DMS79 (cell line): ENCODE data around the gene UTS2B.

Experiments
- DNase-seq: peaks from one replicate; lab custom pipeline; 2025; lab: John Stamatoyannopoulos, UW

UTS2B gene

GRCh38 chr3:191329654-191330529 is at the start of gene UTS2B:
UTS2B (minus strand) TSS chr3:191330526; CDS start chr3:191282189, 48,337 bp downstream.
- peak; percentile 54 for DNase-seq

- DNase-seq = no peak
Observed at GRCh38 chr3:191380001-191380400, 49.7 kb upstream of the UTS2B start.

DNA sequence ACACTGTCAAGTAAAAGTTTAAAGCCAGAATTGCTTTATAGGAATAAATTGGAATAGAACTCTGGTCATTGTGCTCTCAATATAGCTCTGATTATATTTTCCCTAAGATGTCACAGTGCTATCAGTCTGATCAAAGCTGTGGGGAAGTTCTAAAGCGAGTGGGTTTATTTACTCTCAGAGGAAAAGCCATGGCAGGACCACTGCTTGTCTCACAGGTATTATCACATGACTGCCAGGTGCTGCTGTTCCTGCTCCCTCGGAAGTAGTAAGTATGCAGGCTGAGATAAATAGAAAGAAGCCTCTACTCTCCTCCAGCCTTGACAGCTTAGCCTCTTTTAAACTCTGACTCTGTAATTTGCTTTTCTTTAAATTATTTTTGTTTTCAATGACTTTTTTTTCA is 49.1 kb upstream of the UTS2B start:
- DNase-seq = no peak

DNA sequence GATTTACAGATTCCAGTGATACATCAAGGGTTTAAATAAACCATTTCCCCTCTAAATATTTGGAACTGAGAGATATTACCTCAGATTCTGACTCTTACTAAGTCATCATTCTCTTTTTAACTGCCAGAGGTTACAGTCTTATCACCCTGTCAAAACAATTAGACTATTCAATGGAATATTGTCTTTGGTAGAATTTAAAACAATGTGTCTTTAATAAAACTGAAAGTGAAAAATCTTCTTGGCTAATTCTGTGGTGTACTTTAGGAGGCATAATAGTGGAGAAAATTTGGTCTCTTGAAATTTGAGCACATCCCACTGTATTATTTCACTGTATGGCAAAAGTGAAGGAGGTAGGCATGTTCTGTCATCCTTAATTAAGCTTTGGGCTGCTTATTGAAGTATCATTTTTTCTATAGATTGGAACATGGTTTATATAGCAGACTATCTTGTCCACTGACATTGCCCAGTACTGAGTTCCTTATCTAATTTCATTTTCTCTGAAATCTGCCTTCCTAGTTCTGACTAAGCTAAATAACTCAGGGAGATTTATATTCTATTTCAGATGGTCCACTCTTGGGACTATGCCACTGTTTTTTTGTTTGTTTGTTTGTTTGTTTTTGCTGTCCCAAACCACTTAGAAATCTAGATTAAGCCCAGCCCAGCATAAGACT is 48.0 kb upstream of the UTS2B start:
- DNase-seq = no peak

GRCh38 chr3:191376516-191377141 is 46.3 kb upstream of the UTS2B start:
- DNase-seq = no peak

DNA sequence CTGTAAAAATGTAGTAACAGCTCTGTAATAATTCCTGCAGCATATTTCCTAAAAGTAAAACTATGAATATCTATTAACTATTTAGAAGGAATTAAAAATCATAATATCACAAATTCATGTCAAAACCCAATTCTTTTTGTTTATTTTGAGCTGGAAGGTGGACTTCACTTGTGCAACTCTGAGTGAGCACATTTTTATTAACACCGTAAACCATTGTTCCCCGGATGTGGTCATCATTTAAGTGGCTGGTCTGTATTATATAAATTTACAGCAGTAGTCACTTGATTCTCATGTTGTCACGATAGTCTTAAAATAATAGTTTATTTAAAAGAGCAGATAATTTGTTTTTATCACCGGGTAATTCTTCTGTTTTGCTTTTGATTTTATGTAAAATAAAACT is 43.0 kb upstream of the UTS2B start:
- DNase-seq = no peak

DNA sequence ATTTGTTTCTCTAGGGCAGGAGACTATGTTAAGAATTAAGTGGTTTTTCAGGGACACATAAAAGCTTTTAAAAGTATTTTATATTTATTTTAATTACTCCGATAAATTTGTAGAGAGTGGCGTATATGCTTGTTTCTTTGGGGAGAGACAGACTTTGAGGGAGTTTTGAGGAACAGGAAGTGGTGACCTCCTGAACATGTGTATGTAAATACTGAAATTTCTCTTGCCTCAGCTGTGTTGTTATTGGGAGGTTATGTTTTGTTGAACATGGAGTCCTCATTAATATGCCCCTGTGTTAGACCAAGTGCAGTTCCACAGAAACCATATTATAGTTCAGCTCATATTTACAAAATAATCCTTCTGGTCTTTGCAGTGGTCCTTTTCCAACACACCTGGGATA is 41.8 kb upstream of the UTS2B start:
- DNase-seq = no peak

GRCh38 chr3:191369616-191370010 is 39.3 kb upstream of the UTS2B start:
- DNase-seq = no peak

- DNase-seq = no peak
Observed at GRCh38 chr3:191368755-191369615, 38.7 kb upstream of the UTS2B start.

DNA sequence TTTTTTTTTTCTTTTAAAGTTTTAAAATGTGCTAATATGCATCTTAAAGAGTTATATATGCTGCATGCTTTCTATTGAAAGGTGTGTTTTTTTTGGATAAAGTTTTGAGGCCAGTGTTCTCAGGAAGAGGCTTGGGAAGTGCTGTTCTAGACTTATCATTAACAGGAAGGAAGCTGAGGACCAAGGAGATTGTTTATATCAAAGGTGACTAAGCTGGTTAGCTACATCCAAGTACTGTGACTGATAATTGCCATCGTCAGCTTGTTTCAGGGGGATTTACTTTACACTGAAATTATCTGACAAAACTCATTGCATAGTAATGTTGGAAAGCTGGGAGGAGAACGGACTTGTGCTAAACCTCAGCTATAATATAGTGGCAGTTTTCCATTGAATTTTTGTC is 36.3 kb upstream of the UTS2B start:
- DNase-seq = no peak

- no peak for DNase-seq
Observed at GRCh38 chr3:191363221-191363620, 32.9 kb upstream of the UTS2B start.

DNA sequence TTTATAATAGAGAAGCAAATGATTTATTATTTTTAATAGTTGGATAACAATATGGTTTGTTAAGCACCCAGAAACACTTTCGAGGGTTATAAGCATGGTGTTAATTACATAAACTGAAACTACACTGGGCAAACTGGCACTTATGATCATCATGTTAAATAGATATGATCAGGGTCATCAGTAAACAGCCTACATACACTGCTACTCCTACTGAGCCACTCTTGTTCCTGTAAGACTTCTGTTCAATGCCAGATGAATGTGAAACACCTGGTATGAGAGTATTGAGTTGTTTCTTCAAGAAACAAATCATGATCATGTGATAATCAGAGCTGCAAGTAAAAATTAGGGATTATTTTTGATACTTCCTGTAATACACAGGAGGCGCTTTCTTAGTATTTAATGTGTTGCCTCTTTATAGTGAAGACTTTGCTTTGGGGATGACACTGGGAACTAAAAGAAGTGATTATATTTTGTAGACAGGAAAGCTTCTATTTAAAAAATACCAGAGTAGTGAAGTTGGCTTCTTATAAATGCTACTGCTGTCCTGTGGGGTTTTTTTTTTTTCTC is 32.3 kb upstream of the UTS2B start:
- DNase-seq = no peak

DNA sequence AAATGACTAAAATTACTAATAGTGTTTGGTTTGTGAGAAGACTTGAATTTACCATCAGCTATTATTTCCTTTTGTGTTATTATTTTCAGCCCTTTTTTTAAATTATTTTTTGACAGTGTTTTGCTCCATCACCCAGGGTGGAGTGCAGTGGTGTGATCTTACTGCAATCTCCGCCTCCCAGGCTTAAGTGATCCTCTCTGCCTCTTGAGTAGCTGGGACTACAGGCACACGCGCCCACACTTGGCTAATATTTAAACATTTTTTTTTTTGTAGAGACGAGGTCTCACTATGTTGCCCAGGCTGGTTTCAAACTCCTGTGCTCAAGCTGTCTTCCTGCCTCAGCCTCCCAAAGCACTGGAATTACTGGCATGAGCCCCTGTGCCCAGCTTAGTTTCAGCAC is 31.7 kb upstream of the UTS2B start:
- DNase-seq = no peak

DNA sequence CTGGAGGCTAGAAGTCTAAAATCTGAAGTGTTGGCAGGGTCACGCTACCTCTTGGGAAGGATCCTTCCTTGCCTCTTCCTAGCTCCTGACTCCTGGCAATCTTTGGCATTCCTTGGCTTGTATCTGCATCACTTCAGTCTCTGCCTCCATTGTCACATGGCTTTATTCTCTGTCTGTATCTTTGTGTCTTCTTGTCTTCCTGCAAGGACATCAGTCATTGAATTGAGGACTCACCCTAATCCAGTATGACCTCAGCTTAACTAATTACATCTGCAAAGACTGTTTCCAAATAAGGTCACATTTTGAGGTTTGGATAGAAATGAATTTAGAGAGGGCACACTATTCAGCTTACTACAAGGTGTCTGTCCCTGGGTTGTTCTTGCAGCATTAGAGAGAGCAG is 31.1 kb upstream of the UTS2B start:
- DNase-seq = no peak

DNA sequence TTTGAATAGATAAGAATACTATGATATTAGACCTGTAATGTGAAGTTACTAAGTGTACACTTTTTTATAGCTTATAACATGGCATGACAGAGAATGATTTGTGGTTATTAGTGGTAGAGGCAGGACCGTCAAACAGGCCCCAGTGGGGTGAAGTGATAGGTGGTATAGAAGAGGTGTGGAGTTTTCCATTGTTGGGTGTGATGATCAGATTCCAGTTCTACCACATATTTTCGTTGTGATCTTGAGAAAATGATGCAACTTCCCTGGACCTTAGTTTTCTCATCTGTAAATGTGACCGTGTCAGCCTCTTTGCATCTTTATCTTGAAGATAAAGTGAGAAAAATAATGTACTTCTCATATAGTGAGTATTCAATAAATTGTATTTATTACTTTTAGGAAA is 30.3 kb upstream of the UTS2B start:
- DNase-seq = no peak

GRCh38 chr3:191358929-191359328 is 28.6 kb upstream of the UTS2B start:
- DNase-seq = no peak

DNA sequence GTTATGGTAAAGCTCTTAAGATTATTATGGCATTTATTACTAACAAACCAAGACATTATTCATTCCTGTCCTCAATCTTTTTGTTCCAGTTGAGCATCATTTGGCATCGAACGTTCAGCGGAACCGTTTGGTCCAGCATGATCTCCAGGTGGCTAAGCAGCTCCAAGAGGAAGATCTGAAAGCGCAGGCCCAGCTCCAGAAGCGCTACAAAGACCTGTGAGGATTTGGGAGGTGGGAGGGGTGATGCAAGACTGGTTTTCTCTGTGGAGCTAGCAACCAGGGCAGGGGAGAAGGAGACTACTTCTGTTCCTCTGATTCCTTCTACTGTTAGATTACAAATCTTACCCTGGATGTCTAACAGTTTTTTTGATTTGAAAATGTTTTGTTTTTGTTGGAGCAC is 27.6 kb upstream of the UTS2B start:
- DNase-seq = no peak

DNA sequence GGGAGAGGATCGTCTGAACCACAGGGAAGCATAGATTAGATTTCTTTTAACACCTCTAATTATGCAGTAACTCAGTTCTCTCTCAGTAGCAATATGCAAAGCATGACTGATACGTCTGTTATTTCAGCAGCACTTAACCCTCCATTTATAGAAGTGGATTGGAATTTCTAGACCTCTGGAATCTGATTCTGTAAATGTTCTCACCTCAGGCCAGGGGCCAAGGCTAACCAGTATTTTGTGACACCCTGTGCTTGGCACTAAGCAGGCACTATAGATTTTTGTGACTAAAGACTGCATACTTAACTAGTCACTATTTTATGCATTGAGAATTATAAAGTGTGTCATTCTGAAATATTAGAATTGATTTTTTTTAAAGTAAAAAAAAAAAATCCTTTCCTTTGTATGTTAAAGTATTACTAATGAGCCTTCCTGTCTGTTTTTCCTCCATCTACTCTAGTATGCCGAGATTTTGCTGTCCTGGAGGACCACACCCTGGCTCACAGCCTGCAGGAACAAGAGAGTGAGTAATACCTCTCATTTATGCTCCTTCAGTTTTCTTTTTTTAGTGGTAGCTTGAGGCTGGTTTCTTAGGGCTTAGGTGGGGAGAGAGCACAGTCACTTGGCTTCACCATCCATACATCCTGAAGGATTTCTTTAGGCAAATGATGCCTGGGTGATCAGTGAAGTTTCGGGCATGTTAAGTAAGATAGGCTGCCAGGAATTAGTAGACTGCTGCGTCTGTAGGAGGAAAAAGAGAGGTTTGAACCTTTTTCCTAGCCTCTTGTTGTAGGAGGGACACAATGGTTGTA is 26.5 kb upstream of the UTS2B start:
- DNase-seq = no peak

DNA sequence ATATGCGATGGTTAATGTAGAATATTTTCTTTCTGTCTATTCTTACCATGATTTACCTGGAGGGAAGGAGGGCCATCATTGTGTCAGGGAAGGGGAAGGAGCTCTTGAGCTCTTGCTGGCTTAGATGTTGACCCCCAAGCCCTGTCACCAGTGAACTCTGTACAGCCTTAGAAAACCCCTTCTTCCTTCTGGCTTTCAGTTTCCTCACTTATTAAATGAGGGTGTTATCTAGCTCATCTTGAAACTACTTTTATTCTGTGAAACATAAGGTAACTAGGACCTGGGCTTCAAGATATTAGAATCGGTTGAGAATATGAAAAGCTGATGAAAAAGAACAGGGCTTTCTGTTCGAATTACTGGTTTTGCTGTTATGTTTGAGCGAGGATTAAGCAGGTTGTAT is 25.1 kb upstream of the UTS2B start:
- DNase-seq = no peak

DNA sequence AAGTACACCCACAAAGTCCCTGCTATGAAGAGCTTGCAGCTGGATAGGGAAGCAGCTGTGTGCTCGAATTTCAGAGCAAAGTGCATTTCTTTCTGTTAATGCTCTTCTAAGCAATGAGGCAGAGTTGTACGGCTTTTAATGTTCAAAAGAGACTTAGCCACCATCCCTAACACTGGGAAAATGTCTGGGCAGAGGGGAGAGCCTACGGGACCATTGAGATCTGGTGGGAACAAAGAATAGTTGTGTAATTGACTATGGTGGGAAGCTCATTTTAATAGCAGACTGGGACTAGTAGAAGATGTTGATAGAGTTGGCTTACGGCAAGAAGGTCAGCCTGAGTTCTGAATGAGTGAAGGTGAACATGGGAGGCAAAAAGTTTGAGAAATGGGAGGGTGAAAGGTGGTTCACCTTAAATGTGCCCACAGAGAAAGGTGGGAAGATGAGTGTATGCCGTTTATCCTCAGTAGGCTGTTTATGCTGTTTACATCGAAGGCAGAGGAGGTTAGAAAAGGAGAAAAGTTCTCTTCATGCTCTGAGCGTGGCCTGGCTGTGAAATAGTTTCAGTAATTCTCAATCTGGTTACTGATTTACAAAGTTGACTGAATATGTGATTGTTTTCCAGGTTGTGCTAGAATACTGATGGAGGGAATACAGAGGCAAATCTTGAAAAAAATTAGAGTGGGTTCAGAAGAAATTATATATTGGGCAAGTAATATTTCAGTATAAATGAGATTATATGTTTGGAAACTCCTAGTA is 22.9 kb upstream of the UTS2B start:
- DNase-seq = peak; percentile 1
